ENCODE results near the gene MMP14. TPM values are rescaled to one million over a fixed set of nuclear protein-coding genes. Genes with fewer than 3 reads are reported as not detected.
"Not testable (repeated sequence)": the region's sequence is repeated elsewhere in the genome, so short reads cannot be mapped to it uniquely, and the experiment has no call there.

The MMP14 gene
- total RNA-seq, 4 donors from 2014 or later, result 66.6 to 233 (median 172) TPM

- H3K9me3 ChIP-seq, result no peaks in the 10 kb centered on the region
- no peak for DNase-seq
- H3K4me1 ChIP-seq, result peaks cover 0 to 12% of the 10 kb centered on the region in 2 donors
- H3K4me3 ChIP-seq, result no peak overlapping the region
- intact Hi-C loops (cut with DNase I; ENCODE audit: low total_unique reads), result loop anchor here (5.0 kb wide), 1 partner anchor 36 kb away; no protein-coding TSS in a partner anchor
- H3K27ac ChIP-seq, result peak overlapping the region; percentile 75 to 76
- no peak for TF ChIP-seq CTCF (IDR thresholded peaks at IDR 0.05)
- no peak for TF ChIP-seq POLR2A (IDR thresholded peaks at IDR 0.05)
- no peaks in the 10 kb centered on the region for H3K36me3 ChIP-seq
- H3K27me3 ChIP-seq, result no peaks in the 10 kb centered on the region
Observed at GRCh38 chr14:22821193-22822015, 15.0 kb upstream of the MMP14 start.

- Histone ChIP-seq H3K27me3 (no peaks in the 10 kb centered on the region), H3K27ac (peak overlapping the region; percentile 75 to 76), H3K4me3 (peak overlapping the region; percentile 36 to 39), H3K36me3 (no peaks in the 10 kb centered on the region), H3K9me3 (no peaks in the 10 kb centered on the region), H3K4me1 (peaks cover 0 to 12% of the 10 kb centered on the region in 2 donors)
- DNase-seq, result peak; percentile 35 to 40
- intact Hi-C loops (cut with DNase I; ENCODE audit: low total_unique reads), result loop anchor here (5.0 kb wide), 1 partner anchor 35 kb away; no protein-coding TSS in a partner anchor
- no peak for TF ChIP-seq CTCF (IDR thresholded peaks at IDR 0.05)
- TF ChIP-seq POLR2A (IDR thresholded peaks at IDR 0.05), result no peak
Observed at GRCh38 chr14:22822016-22822570, 14.3 kb upstream of the MMP14 start.

GRCh38 chr14:22822571-22823098, 13.8 kb upstream of the MMP14 start:
- TF ChIP-seq POLR2A (IDR thresholded peaks at IDR 0.05) (no peak), CTCF (IDR thresholded peaks at IDR 0.05) (peak; percentile 86 to 93 (median 90))
- H3K27ac ChIP-seq, result peak overlapping the region; percentile 75 to 76
- peak; percentile 86 to 91 for DNase-seq
- H3K9me3 ChIP-seq, result no peaks in the 10 kb centered on the region
- H3K27me3 ChIP-seq, result no peaks in the 10 kb centered on the region
- H3K4me1 ChIP-seq, result peaks cover 0 to 12% of the 10 kb centered on the region in 2 donors
- intact Hi-C loops (cut with DNase I; ENCODE audit: low total_unique reads), result loop anchor here (5.0 kb wide), 1 partner anchor 35 kb away; no protein-coding TSS in a partner anchor
- H3K36me3 ChIP-seq, result no peaks in the 10 kb centered on the region
- peak overlapping the region; percentile 36 to 39 for H3K4me3 ChIP-seq

GRCh38 chr14:22824711-22825359, 11.6 kb upstream of the MMP14 start:
- Histone ChIP-seq H3K4me1 (peaks cover 0 to 7% of the 10 kb centered on the region in 2 donors), H3K4me3 (no peak overlapping the region), H3K27me3 (no peaks in the 10 kb centered on the region), H3K27ac (no peak overlapping the region), H3K9me3 (no peaks in the 10 kb centered on the region), H3K36me3 (no peaks in the 10 kb centered on the region)
- intact Hi-C loops (cut with DNase I; ENCODE audit: low total_unique reads), result loop anchor here (5.0 kb wide), 1 partner anchor 32 kb away; no protein-coding TSS in a partner anchor
- TF ChIP-seq CTCF (IDR thresholded peaks at IDR 0.05) (no peak), POLR2A (IDR thresholded peaks at IDR 0.05) (no peak)
- DNase-seq, result peak; percentile 79 to 81

GRCh38 chr14:22829076-22829660, 7.2 kb upstream of the MMP14 start:
- Histone ChIP-seq H3K4me3 (peak overlapping the region; percentile 56 to 71), H3K27ac (peak overlapping the region; percentile 69 to 74)
- DNase-seq; H3K36me3 ChIP-seq; intact Hi-C loops (cut with DNase I; ENCODE audit: low total_unique reads); H3K27me3 ChIP-seq; H3K4me1 ChIP-seq; H3K9me3 ChIP-seq: not testable (repeated sequence)
